ENCODE measurements around the gene KCND3. TPM values are rescaled to one million over a fixed set of nuclear protein-coding genes. Genes with fewer than 3 reads are reported as not detected.

Gene KCND3
- total RNA-seq, 1 donor from 2014 or later: 5.5 TPM

GRCh38 chr1:111818081-111818480 lies 171.4 kb downstream of the KCND3 start:
- Histone ChIP-seq H3K27ac (no peak overlapping the region), H3K9me3 (no peaks in the 10 kb centered on the region), H3K27me3 (ENCODE audit: low read depth) (no peaks in the 10 kb centered on the region), H3K36me3 (no peaks in the 10 kb centered on the region), H3K4me1 (no peaks in the 10 kb centered on the region), H3K4me3 (no peak overlapping the region)
- DNase-seq (no peak), ATAC-seq (no peak)
- intact Hi-C loops (cut with DNase I): no loop called here
- TF ChIP-seq, protein P1, sequence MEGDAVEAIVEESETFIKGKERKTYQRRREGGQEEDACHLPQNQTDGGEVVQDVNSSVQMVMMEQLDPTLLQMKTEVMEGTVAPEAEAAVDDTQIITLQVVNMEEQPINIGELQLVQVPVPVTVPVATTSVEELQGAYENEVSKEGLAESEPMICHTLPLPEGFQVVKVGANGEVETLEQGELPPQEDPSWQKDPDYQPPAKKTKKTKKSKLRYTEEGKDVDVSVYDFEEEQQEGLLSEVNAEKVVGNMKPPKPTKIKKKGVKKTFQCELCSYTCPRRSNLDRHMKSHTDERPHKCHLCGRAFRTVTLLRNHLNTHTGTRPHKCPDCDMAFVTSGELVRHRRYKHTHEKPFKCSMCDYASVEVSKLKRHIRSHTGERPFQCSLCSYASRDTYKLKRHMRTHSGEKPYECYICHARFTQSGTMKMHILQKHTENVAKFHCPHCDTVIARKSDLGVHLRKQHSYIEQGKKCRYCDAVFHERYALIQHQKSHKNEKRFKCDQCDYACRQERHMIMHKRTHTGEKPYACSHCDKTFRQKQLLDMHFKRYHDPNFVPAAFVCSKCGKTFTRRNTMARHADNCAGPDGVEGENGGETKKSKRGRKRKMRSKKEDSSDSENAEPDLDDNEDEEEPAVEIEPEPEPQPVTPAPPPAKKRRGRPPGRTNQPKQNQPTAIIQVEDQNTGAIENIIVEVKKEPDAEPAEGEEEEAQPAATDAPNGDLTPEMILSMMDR (IDR thresholded peaks at IDR 0.05): no peak

- ATAC-seq (no peak), DNase-seq (no peak)
- H3K9me3 ChIP-seq: no peaks in the 10 kb centered on the region
- H3K27ac ChIP-seq: no peak overlapping the region
- intact Hi-C loops (cut with DNase I): no loop called here
- TF ChIP-seq, protein P1 (IDR thresholded peaks at IDR 0.05): no peak
- no peaks in the 10 kb centered on the region for H3K4me1 ChIP-seq
- no peaks in the 10 kb centered on the region for H3K27me3 ChIP-seq (ENCODE audit: low read depth)
- H3K36me3 ChIP-seq: no peaks in the 10 kb centered on the region
- H3K4me3 ChIP-seq: no peak overlapping the region
These were observed 174.8 kb downstream of the KCND3 start for GRCh38 chr1:111814642-111815041.

DNA sequence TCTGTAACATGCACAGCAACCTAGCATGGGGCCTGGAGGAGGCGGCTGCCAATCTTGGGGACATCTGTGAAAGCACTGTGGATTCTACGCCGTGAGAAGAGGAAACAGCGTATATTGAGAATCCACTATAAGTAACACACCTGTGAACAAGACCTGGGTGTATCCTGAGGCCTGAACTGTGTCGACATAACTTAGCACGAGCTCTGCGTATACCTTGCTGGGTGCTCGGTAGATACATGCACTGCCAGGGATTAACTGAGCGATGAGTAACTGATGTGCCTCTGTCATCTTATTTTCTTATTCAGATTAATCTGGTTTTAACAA lies 175.2 kb downstream of the KCND3 start:
- DNase-seq: no peak
- intact Hi-C loops (cut with DNase I): no loop called here
- Histone ChIP-seq H3K4me1 (no peaks in the 10 kb centered on the region), H3K27me3 (ENCODE audit: low read depth) (no peaks in the 10 kb centered on the region), H3K36me3 (no peaks in the 10 kb centered on the region), H3K27ac (no peak overlapping the region), H3K4me3 (no peak overlapping the region), H3K9me3 (no peaks in the 10 kb centered on the region)
- ATAC-seq: no peak
- TF ChIP-seq, protein P1 (IDR thresholded peaks at IDR 0.05): no peak

DNA sequence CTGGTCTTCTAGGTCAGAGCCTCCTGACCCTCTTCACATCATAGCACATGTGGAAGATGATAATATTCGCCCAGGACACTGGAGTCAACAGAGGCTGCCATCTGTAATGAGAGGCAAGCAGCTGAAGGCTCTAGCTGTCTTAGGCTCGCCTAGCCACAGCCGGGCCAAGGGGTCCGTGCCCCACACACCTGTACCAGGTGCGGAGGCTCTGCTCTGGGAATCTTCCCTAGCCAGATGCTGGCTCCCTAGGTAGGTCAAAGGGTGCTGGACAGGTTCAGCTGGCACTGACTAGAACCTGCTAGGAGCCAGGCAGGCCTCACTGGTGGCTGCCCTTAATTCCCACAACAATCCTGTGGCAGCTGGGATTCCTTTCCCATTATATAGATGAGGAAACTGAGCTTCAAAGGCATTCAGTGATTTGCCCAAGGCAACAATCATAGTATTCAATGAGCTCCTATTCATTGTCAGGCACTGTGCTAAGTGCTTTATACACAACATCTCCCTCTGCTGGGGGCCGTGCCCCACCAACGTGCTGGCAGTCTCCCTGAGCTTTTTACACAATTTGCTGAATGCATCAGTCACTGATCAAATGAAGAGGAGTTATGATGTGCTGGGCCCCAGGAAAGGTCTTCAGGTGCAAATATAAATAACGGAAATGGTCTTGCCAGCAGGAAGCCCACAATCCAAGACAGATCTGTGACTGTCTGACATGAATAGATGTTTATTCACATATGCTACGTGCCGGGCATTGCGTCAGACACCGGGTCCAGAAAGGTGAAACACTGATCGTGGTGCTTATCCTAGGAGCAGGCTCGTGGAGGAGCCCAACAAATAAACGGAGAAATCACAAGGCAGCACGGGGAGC lies 175.8 kb downstream of the KCND3 start:
- Histone ChIP-seq H3K27me3 (ENCODE audit: low read depth) (no peaks in the 10 kb centered on the region), H3K4me1 (no peaks in the 10 kb centered on the region), H3K36me3 (no peaks in the 10 kb centered on the region), H3K9me3 (no peaks in the 10 kb centered on the region), H3K4me3 (no peak overlapping the region), H3K27ac (no peak overlapping the region)
- DNase-seq: no peak
- TF ChIP-seq, protein P1 (IDR thresholded peaks at IDR 0.05): no peak
- intact Hi-C loops (cut with DNase I): no loop called here
- ATAC-seq: no peak

GRCh38 chr1:111812306-111812705 lies 177.2 kb downstream of the KCND3 start:
- no peaks in the 10 kb centered on the region for H3K36me3 ChIP-seq
- no peaks in the 10 kb centered on the region for H3K9me3 ChIP-seq
- H3K4me1 ChIP-seq: no peaks in the 10 kb centered on the region
- TF ChIP-seq, protein P1 (IDR thresholded peaks at IDR 0.05): no peak
- intact Hi-C loops (cut with DNase I): no loop called here
- H3K4me3 ChIP-seq: no peak overlapping the region
- ATAC-seq: no peak
- no peak for DNase-seq
- H3K27ac ChIP-seq: no peak overlapping the region
- H3K27me3 ChIP-seq (ENCODE audit: low read depth): no peaks in the 10 kb centered on the region
